GM08714 (cell line): Measurements from ENCODE around the gene ITIH5.
"Not testable (repeated sequence)": the region's sequence is repeated elsewhere in the genome, so short reads cannot be mapped to it uniquely, and the experiment has no call there.

ENCODE experiments used
- H3K4me3 ChIP-seq: fragments of 200-500 bp; sonication (Bioruptor generic); 2 replicates; pipeline ENCODE4 v1.5.1; 2014; ENCODE audit warnings: mild to moderate bottlenecking, low read length, inconsistent platforms
- ZNF274 ChIP-seq: IDR thresholded peaks from 2 replicates; pipeline ENCODE4 v1.6.1; 2012; ENCODE audit warnings: mild to moderate bottlenecking, low read depth, low read length

ITIH5 gene

GRCh38 chr10:7700577-7701125 lies 33.9 kb upstream of the ITIH5 start:
- H3K4me3 ChIP-seq = no peak overlapping the region
- TF ChIP-seq ZNF274 = no peak

- no peak for TF ChIP-seq ZNF274
Observed at GRCh38 chr10:7697426-7697825, 30.7 kb upstream of the ITIH5 start.

GRCh38 chr10:7696545-7696944 lies 29.8 kb upstream of the ITIH5 start:
- H3K4me3 ChIP-seq = no peak overlapping the region
- TF ChIP-seq ZNF274 = no peak

More at GRCh38 chr10:7697426-7697825, 30.7 kb upstream of the ITIH5 start:
- no peak overlapping the region for H3K4me3 ChIP-seq

DNA sequence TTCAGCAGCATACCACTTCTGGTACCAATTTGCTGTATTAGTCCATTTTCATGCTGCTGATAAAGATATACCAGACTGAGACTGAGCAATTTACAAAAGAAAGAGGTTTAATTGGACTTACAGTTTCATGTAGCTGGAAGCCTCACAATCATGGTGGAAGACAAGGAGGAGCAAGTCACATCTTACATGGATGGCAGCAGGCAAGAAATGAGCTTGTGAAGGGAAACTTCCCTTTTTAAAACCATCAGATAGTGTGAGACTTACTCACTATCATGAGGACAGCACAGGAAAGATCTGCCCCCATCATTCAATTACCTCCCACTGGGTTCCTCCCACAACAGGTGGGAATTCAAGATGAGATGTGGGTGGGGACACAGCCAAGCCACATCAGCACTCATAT lies 26.4 kb upstream of the ITIH5 start:
- H3K4me3 ChIP-seq = not testable (repeated sequence)

GRCh38 chr10:7692368-7692767 lies 25.6 kb upstream of the ITIH5 start:
- H3K4me3 ChIP-seq = not testable (repeated sequence)

- not testable (repeated sequence) for H3K4me3 ChIP-seq
Observed at GRCh38 chr10:7690885-7691597, 24.3 kb upstream of the ITIH5 start.

DNA sequence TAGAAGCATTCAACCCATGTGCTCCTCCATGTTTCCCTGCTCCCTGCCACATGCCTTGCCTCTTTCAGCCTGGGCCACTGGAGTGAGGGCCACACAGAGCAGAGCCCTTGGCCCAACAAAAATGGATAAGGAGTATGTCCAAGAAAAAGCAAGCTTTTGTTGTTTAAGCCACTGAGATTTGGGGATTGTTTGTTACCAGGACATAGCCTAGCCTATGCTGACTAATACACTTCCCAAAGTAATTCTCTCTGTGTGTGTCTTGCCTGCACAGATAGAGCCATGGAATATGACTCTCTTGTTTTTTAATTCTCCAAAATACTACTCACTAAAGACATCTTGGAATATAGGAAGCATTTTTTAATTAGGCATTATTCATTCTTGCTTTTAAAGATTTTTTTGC lies 22.8 kb upstream of the ITIH5 start:
- no peak for TF ChIP-seq ZNF274

DNA sequence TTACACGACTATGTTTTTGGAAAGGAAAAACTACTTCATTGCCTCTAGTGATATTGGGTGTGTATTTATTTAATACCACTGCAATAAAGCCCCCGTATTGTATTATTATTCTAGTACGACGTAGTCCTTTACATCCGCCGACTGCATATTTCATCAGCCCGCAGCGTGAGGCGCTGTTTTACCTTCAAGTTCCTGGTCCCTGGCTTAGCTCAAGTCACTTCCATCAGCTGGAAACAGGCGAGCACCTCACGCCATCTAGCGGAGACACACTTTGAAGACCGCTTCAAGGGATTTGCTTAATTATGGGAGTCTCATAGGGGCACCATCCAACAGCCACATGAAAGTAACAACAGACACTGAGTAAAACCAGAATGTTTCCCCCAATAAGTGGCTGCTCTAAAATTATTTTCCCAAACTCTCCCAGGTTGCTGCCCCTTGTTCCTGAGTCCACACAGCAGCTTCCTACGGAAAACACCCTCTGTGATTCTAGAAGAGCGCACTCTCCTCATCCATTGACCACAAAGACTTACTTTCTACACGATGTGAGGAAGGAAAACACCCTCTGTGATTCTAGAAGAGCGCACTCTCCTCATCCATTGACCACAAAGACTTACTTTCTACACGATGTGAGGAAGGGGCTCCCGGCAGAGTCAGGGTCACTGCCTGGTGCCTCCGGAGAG lies 20.6 kb upstream of the ITIH5 start:
- TF ChIP-seq ZNF274 = no peak
- no peak overlapping the region for H3K4me3 ChIP-seq

More for the DNA sequence above, 22.8 kb upstream of the ITIH5 start:
- H3K4me3 ChIP-seq = no peak overlapping the region

DNA sequence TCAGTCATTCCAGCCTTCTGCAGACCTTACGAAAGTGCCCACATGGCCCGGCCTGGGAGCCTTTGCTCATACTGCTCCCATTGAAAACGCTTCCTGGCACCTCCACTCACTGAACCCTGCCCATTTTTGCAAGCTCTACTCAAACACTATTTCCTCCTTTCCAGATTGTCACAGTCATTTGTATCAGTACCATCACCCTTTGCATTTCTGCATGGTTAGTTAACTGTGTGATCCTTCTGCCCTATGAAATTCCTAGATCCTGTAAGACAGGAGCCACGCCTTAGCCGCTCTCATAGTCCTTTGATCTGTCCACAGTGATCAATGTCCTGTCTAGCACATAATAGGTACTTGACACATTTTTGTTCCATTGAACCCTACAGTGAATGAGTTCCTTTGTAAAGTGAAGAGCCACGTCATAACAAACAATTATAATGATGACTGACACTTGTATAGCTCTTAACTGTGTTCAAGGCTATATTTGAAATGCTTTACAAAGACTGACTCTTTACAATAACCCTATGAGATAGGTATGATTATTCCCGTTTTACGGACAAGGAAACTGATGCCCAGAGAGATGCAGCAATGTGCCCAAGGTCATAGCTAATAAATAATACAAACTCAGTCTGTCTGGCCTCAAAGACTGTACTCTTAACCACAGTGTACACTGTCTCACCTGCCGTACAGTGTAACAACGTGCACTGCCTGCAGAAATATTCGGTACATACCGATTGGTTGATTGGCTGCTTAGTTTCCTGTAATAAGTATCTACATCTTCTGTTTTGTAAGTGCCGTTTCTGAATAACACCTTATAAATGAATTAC lies 19.8 kb upstream of the ITIH5 start:
- TF ChIP-seq ZNF274 = no peak
- no peak overlapping the region for H3K4me3 ChIP-seq

DNA sequence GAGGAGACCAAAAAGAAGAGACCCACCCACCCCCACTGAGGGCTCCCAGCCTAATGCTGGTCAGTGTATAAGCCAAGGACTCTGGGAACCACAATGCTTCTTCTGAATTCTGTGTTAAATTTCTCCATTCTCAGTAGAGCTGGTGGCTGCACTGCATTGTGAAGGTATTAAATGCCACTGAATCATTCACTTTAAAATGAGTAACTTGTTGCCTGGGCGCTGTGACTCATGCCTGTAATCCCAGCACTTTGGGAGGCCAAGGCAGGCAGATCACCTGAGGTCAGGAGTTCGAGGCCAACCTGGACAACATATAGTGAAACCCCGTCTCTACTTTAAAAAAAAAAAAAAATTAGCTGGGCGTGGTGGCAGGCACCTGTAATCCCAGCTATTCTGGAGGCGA lies 13.3 kb upstream of the ITIH5 start:
- H3K4me3 ChIP-seq = not testable (repeated sequence)

GRCh38 chr10:7679256-7679655 lies 12.5 kb upstream of the ITIH5 start:
- H3K4me3 ChIP-seq = no peak overlapping the region
- no peak for TF ChIP-seq ZNF274

GRCh38 chr10:7672341-7673134 lies 5.8 kb upstream of the ITIH5 start:
- no peak overlapping the region for H3K4me3 ChIP-seq

GRCh38 chr10:7670157-7670556 lies 3.4 kb upstream of the ITIH5 start:
- TF ChIP-seq ZNF274 = no peak
- H3K4me3 ChIP-seq = no peak overlapping the region

More at GRCh38 chr10:7672341-7673134, 5.8 kb upstream of the ITIH5 start:
- no peak for TF ChIP-seq ZNF274
